Neural cell (in vitro differentiated cells): Measurements from ENCODE around the gene GAPDH. TPM values are rescaled to one million over a fixed set of nuclear protein-coding genes. Genes with fewer than 3 reads are reported as not detected.

Experiments used
- H2AFZ ChIP-seq: fragments of 200-600, 300-800 bp; sonication (generic), shearing (Covaris generic); 2 replicates; pipeline ENCODE4 v1.6.0; 2014; ENCODE audit warnings: low read depth, mild to moderate bottlenecking, antibody characterized with exemption, low read length, moderate library complexity
- H3F3A ChIP-seq: fragments of 200-600 bp; shearing (Covaris generic); 2 replicates; pipeline ENCODE4 v1.6.1; 2016; ENCODE audit warnings: mild to moderate bottlenecking, moderate library complexity, mixed read lengths, antibody characterized with exemption, low read length; ENCODE audit not compliant: insufficient read depth, poor library complexity, severe bottlenecking
- H3K27ac ChIP-seq: fragments of 200-600, 300-800 bp; sonication (generic), shearing (Covaris generic); 2 replicates; pipeline ENCODE4 v1.5.1; 2014; ENCODE audit warnings: mild to moderate bottlenecking, low read length, moderate library complexity
- H3K27me3 ChIP-seq: fragments of 300-800, 200-600 bp; sonication (generic), shearing (Covaris generic); 2 replicates; pipeline ENCODE4 v1.6.0; 2014; ENCODE audit warnings: mild to moderate bottlenecking, low read depth, low read length, moderate library complexity; ENCODE audit not compliant: insufficient read depth
- H3K36me3 ChIP-seq: fragments of 300-800, 200-600 bp; sonication (generic), shearing (Covaris generic); 2 replicates; pipeline ENCODE4 v1.5.1; 2014; ENCODE audit warnings: mild to moderate bottlenecking, antibody characterized with exemption, low read length, moderate library complexity; ENCODE audit not compliant: insufficient read depth
- H3K4me2 ChIP-seq: fragments of 300-800, 200-600 bp; sonication (generic), shearing (Covaris generic); 2 replicates; pipeline ENCODE4 v1.6.0; 2014; ENCODE audit warnings: mild to moderate bottlenecking, low read length
- H3K4me3 ChIP-seq: fragments of 300-800, 200-600 bp; sonication (generic), shearing (Covaris generic); 2 replicates; pipeline ENCODE4 v1.5.1; 2014; ENCODE audit warnings: mild to moderate bottlenecking, low read length, moderate library complexity
- H3K79me2 ChIP-seq: fragments of 200-600 bp; shearing (Covaris generic); replicated peaks from 2 replicates; pipeline ENCODE4 v1.6.0; 2014; ENCODE audit warnings: mild to moderate bottlenecking, low read length, moderate library complexity; ENCODE audit not compliant: insufficient read depth
- H3K9ac ChIP-seq: fragments of 300-800, 200-600 bp; sonication (generic), shearing (Covaris generic); 2 replicates; pipeline ENCODE4 v1.6.1; 2016; ENCODE audit warnings: mild to moderate bottlenecking, low read length, mixed read lengths
- H3K9me2 ChIP-seq: fragments of 200-600 bp; shearing (Covaris generic); 2 replicates; pipeline ENCODE4 v1.6.1; 2016; ENCODE audit warnings: mild to moderate bottlenecking, low read length, mixed read lengths; ENCODE audit not compliant: insufficient read depth
- H3K9me3 ChIP-seq: fragments of 200-600, 300-800 bp; sonication (generic), shearing (Covaris generic); 2 replicates; pipeline ENCODE4 v1.6.1; 2016; ENCODE audit warnings: mild to moderate bottlenecking, mixed run types, low read length, moderate library complexity, mixed read lengths
- H4K20me1 ChIP-seq: fragments of 200-600 bp; shearing (Covaris generic); 2 replicates; pipeline ENCODE4 v1.6.1; 2016; ENCODE audit warnings: mild to moderate bottlenecking, mixed run types; ENCODE audit not compliant: insufficient read depth
- EP300 ChIP-seq: fragments of 450-650 bp; conservative IDR thresholded peaks from 2 replicates; pipeline ENCODE4 v1.6.1; 2014; ENCODE audit warnings: antibody characterized with exemption, mild to moderate bottlenecking, moderate library complexity; ENCODE audit not compliant: poor library complexity, severe bottlenecking
- EZH2 ChIP-seq: fragments of 200-600, 300-800 bp; shearing (Covaris generic), sonication (generic); IDR thresholded peaks from 2 replicates; pipeline ENCODE4 v1.6.1; 2014; ENCODE audit warnings: antibody characterized with exemption, low read length, borderline replicate concordance, mild to moderate bottlenecking; ENCODE audit not compliant: insufficient read depth, poor library complexity, severe bottlenecking
- MXI1 ChIP-seq: fragments of 450-650 bp; conservative IDR thresholded peaks from 2 replicates; pipeline ENCODE4 v1.6.1; 2014; ENCODE audit warnings: antibody characterized with exemption, mild to moderate bottlenecking; ENCODE audit not compliant: poor library complexity, severe bottlenecking
- POLR2AphosphoS5 ChIP-seq: IDR thresholded peaks from 2 replicates; pipeline ENCODE4 v1.6.1; 2012
- RAD21 ChIP-seq: fragments of 450-650 bp; conservative IDR thresholded peaks from 2 replicates; pipeline ENCODE4 v1.6.1; 2014; ENCODE audit warnings: antibody characterized with exemption, mild to moderate bottlenecking, moderate library complexity
- REST ChIP-seq: IDR thresholded peaks from 2 replicates; pipeline ENCODE4 v1.6.1; 2012; ENCODE audit warnings: borderline replicate concordance
- SMC3 ChIP-seq: fragments of 450-650 bp; conservative IDR thresholded peaks from 2 replicates; pipeline ENCODE4 v1.6.1; 2014; ENCODE audit warnings: antibody characterized with exemption, mild to moderate bottlenecking, moderate library complexity; ENCODE audit not compliant: poor library complexity
- TAF1 ChIP-seq: IDR thresholded peaks from 2 replicates; pipeline ENCODE4 v1.6.1; 2012; ENCODE audit warnings: low read depth
- polyA plus RNA-seq: library from polyadenylated mRNA; depleted of rRNA; stranded (reverse); fragments of >200 nt; gene quantifications from 2 replicates; pipeline ENCODE4 v1.2.3, GENCODE V29; 2014
- TF ChIP-seq, protein P1 (sequence below): fragments of 450-650 bp; IDR thresholded peaks from 2 replicates; pipeline ENCODE4 v1.5.1; 2014; ENCODE audit warnings: antibody characterized with exemption, mild to moderate bottlenecking, moderate library complexity; ENCODE audit not compliant: poor library complexity, severe bottlenecking

The GAPDH gene
- polyA plus RNA-seq, 1 donor from 2014 or later: 1,673 TPM

- Histone ChIP-seq H3K9ac (no peak overlapping the region), H3K79me2 (no peaks in the 10 kb centered on the region), H4K20me1 (no peaks in the 10 kb centered on the region), H3F3A (peaks cover 4% of the 10 kb centered on the region), H3K4me2 (no peak overlapping the region), H3K36me3 (no peaks in the 10 kb centered on the region), H3K27ac (no peak overlapping the region), H3K27me3 (no peaks in the 10 kb centered on the region), H2AFZ (no peak overlapping the region), H3K4me3 (no peak overlapping the region), H3K9me2 (no peaks in the 10 kb centered on the region), H3K9me3 (no peaks in the 10 kb centered on the region)
- TF ChIP-seq TAF1 (no peak), EZH2 (no peak)
Observed at GRCh38 chr12:6528539-6529235, 5.6 kb upstream of the GAPDH start.

- no peaks in the 10 kb centered on the region for H3K36me3 ChIP-seq
- H3K27ac ChIP-seq: no peak overlapping the region
- no peaks in the 10 kb centered on the region for H4K20me1 ChIP-seq
- TF ChIP-seq RAD21: no peak
- TF ChIP-seq EP300: no peak
- no peak for TF ChIP-seq MXI1
- no peak for TF ChIP-seq EZH2
- TF ChIP-seq, protein P1, sequence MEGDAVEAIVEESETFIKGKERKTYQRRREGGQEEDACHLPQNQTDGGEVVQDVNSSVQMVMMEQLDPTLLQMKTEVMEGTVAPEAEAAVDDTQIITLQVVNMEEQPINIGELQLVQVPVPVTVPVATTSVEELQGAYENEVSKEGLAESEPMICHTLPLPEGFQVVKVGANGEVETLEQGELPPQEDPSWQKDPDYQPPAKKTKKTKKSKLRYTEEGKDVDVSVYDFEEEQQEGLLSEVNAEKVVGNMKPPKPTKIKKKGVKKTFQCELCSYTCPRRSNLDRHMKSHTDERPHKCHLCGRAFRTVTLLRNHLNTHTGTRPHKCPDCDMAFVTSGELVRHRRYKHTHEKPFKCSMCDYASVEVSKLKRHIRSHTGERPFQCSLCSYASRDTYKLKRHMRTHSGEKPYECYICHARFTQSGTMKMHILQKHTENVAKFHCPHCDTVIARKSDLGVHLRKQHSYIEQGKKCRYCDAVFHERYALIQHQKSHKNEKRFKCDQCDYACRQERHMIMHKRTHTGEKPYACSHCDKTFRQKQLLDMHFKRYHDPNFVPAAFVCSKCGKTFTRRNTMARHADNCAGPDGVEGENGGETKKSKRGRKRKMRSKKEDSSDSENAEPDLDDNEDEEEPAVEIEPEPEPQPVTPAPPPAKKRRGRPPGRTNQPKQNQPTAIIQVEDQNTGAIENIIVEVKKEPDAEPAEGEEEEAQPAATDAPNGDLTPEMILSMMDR: no peak
- no peak for TF ChIP-seq REST
- TF ChIP-seq TAF1: no peak
- TF ChIP-seq SMC3: no peak
- TF ChIP-seq POLR2AphosphoS5: no peak
- peaks cover 4% of the 10 kb centered on the region for H3F3A ChIP-seq
- no peaks in the 10 kb centered on the region for H3K79me2 ChIP-seq
- H3K9me3 ChIP-seq: no peaks in the 10 kb centered on the region
- no peak overlapping the region for H2AFZ ChIP-seq
- H3K4me3 ChIP-seq: no peak overlapping the region
- no peaks in the 10 kb centered on the region for H3K27me3 ChIP-seq
- no peaks in the 10 kb centered on the region for H3K9me2 ChIP-seq
- H3K4me2 ChIP-seq: no peak overlapping the region
- H3K9ac ChIP-seq: no peak overlapping the region
Observed at GRCh38 chr12:6529291-6529737, 5.0 kb upstream of the GAPDH start.
